Glomerular endothelial cell (primary cell): ENCODE data around the gene METAP1. TPM values are rescaled to one million over a fixed set of nuclear protein-coding genes. Genes with fewer than 3 reads are reported as not detected.
"Not testable (repeated sequence)": the region's sequence is repeated elsewhere in the genome, so short reads cannot be mapped to it uniquely, and the experiment has no call there.

Experiments used
- DNase-seq: peaks from one replicate; pipeline ENCODE4 v3.0.0-alpha.2; 2011; ENCODE audit warnings: low read depth, low spot score; ENCODE audit errors: extremely low read depth
- total RNA-seq: library from RNA; depleted of rRNA; stranded (reverse); fragments of >200 nt; gene quantifications from 2 replicates; pipeline ENCODE4 v1.2.3, GENCODE V29; 2015

The METAP1 gene
- total RNA-seq, result 26.4 and 30.0 TPM in 2 replicates

DNA sequence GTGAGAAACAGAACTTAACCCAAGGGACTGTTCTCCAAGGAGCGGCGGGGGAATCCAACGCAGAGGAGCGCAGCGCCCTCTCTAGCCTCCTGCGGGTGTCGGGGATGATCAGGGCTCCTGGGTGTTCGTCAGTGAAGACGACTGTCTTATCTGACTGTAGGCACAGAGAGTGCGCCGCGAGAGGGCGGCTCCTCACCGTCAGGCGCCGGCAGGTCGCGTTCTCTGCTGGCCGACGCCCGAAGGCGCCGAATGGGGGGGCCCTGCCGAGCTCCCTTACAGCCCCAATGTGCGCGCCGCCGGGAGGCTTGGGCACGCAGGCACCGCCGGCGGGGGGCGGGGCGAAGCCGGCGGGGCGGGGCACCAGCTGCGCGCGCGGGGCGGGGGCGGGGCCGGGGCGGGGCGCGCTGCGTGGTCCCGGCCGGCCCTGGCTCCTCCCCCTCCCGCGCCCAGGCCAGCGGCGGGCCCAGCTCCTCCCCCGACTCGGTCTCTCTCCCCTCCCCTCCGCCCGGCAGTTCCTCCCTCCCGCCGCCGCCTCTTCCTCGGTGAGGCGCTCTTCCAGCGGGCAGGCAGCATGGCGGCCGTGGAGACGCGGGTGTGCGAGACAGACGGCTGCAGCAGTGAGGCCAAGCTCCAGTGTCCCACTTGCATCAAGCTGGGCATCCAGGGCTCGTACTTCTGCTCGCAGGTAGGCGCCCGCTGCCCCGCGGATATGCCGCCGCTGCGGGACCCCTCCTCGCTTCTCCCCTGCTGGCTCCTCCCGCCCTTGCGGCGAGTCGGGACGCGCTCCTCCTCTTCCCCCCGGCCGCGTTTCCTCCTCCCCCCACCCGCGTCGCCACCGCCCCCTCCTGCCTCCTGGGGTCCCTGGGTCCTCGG lies at the start of gene METAP1:
TSS of gene METAP1 (plus strand) at position 539 of the 873 bp plus-strand sequence. CDS start at position 572, 33 bp downstream.
- DNase-seq, result no peak

DNA sequence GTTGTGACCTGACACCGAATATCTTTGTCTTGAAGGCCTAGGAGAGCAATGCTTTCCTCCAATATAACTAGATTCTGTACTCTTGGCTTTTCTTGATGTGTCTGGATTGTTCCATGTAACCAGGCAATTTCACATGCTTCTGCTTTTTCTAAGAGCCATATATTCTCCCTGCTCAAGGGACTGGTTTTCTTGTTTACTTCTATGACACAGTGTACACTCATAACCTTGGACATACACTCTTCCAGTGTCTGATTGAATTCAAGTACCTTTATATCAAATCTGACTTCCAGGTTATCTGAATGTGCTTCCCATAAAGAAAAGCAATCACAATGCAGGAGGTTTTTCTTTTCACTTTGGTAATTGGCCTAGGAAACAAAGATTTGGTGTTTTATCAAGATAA lies 49.2 kb upstream of the METAP1 start:
- DNase-seq, result no peak

DNA sequence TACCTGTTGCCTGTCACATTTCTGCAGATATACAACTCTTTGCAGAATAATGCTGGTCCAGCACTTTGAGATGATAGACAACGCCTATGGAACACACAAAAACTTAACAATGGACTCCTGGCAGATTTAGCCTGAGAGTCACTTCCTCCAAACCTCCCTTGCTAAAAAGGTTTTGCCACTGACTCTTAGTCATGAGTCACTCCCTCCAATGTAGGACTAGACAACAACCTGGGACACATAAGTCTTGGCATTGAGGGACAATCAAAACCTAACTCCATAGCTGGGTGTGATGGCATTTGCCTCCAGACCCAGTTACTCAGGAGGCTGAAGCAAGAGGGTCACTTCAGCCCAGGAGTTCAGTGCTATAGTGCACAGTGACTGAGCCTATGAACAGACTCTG lies 44.6 kb upstream of the METAP1 start:
- DNase-seq, result no peak

DNA sequence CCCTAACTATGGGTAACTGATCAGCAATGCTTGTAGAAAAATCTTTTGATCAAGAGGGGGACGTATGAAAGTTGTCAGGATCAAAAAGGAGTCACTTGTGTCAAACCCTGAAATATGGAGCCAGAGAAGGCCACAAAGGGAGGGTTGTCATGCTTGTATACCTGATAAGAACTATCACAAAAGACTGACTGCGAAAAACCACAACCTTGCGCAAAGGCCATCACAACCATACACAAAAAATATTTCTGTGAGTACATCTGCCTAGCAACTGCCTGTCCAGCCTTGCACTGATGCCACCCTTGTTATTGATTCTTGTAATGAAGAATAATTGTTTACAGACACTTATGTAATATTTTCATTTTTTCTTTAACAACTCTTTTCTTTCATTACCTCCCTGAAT lies 43.8 kb upstream of the METAP1 start:
- DNase-seq, result no peak

DNA sequence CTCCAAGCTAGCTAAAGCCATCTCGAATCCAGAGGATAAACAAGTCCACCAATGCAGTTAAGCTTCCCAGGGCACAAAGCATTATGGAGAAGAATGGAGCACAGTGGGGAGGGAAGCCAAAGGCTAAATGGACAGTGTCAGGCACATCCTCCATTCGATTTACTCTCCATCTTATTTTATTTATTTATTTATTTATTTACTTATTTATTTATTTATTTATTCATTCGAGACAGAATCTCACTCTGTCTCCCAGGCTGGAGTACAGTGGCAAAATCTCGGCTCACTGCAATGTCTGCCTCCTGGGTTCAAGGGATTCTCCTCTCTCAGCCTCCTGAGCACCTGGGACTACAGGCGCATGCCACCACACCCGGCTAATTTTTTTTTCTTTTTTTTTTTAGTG lies 40.3 kb upstream of the METAP1 start:
- DNase-seq, result no peak

DNA sequence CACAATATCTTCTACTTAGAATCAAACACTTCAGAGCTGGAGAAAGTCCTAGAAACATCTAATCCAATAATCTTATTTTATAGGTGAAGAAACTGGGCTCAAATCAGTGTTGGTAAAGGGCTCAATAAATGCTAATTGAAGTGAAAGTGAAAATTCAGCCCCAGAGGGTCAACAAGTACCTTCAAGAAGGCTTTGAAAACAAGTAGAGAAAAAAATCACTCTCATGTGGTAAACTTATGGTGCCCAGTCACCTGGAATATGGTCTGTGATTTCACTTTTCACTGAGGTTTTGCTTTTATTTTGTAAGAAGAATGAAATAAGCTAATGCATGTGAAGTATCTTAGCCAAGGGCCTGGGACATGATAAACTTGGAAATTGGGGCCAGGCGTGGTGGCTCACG lies 37.5 kb upstream of the METAP1 start:
- no peak for DNase-seq

DNA sequence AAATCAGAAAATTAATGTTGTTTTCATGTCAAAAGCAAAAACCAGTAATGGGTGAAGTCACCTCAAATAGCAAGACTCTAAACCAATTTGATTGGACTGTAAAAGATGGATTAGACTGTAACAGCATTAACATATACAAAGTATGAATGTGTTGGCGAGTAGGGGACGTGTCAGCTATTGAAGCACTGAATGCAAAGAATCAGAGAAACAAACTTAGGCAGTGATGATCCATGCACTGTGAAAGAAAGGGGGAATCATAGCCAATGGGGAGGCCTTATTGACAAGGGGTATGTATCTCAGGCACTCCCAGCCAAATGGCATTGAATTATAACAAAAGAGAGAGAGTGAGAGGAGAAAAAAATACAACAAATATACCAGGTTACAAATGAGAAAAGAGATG lies 36.1 kb upstream of the METAP1 start:
- no peak for DNase-seq

DNA sequence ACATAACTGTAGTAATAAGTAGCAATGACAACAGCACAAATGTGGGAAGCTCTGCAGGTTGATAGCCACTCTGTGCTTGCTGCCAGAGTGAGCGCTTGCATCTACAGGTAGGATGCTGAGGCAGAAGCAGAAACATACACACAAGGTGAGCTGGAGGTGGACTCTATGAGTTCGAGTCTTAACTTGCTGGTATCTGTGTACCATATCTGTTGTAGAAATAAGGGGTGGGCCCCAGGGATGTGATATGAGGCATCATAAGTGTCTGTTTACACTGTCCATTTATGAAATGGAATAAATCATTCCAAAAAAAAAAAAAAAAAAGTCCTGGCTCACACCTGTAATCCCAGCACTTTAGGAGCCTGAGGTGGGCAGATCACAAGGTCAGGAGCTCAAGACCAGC lies 33.8 kb upstream of the METAP1 start:
- no peak for DNase-seq

DNA sequence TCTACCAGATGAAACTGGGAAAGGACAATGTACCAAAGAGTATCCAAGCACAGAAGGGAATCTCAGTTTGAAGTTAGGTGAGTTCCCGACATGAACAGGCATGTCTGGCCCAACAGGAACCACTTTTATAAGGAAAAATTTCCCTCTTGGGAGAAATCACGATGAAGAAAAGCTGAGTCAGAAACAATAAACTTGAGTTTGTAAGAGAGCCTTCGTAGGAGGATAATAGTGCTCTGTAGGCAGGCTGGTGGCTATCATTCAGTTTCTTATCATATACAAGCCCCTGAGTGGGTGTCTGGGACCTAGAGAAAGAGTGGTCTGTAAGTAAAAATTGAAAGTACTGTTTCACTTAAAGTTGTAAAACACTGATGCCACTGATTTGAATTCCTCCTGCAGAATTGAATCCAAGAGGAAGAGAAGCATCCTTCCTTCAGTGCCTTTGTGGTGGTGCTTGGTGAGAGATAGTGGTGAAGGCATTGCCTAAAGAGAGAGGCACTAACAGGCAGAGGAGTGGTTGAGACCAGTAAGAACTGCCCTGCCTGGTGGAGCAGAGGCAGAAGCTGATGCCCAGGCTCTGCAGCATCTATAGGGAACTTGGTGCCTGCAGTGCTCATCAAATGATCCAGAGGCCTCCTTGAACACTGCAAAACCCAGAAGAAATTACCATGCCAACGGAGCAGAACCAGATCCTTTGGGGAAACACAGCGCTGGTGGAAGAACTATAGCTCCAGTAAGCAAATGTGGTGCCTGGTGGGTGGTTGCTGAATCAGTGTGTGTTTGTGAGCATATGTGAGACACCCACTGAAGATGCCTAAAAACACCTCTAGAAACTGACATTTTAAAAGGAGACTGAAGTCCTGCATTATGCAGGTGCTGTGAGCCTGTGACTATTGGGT lies 31.7 kb upstream of the METAP1 start:
- no peak for DNase-seq

DNA sequence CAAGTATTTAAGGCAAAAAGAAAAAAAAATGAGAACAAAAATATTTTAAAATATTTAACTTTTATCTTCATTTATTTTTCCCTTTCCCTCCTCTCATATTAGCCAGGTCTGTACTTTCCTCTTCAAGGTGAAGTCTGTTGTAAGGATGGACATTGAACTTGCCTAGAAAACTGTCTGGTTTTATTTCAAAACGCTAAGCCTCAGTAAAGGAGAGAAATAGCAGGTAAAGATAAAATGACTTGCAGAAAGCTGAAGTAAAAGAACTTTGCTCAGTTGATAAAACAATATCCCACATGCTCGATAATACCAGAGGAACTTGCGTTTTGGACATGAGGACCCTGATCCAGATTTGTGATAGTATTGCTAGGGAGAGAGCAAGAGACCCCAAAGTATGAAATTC lies 28.6 kb upstream of the METAP1 start:
- no peak for DNase-seq

DNA sequence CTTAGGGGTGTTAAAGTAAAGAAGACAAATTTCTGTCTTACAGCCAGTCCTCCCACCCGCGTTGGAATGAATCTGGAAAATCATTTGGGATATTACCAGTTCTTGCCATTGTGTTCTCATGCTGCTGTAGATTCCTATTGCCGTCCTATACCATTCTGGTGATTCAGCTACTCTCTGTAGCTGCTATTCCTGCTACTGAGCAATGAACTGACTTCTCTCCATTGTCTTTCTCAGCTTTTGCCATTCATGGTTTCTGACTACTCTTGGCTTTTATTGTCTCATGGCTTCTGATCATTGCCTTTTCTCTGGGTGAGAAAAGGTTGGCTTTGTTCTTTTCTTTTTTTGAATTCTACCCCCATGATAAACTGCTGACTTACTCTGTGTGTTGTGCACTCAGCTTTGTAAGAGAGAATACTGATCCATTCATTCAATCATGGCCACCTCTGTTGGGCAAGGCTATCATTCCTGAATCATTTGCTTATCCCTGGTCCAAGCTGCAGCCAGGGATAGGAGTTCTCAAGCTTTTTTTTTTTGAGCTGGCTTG lies 27.7 kb upstream of the METAP1 start:
- DNase-seq, result no peak

DNA sequence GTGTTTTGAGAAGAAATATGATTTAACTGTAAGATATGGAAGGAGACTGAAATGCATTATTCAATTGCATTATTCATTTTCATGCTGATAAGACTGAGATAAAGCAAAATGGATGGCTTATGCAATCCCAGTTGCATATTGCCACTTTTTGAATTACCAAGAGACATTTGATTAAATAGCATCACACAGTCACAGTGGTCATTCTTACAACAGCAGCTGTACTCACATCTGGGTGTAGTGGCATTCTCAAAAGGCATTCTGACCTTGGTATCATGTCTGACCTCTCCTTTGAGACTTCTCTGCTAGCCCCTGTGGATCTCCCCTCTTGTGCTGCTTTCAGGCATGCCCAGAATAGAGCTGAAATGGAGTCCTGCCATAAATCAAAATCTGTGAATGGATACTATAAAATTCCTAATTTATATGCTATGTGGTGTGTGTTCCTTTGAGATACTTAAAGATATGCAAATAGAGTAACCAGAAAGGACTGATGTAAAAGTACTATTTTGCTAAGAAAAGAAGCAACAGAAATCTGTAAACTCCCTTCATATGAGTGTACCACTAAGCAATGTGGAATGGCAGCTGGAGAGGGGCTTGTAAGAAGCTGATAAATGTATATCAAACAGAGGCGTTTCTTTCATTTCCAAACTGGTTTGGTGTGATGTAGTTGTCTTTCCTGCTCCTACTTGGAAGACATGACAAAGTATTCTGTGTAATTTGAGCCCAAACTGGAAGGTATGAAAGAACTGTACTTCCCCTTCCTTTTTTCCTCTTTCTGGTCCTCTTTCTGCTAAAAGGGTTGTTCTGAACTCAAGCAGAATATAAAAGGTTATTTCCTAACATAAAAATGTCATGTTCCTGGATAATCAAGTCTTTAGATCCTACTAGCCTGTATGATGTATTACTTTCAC lies 25.4 kb upstream of the METAP1 start:
- no peak for DNase-seq

DNA sequence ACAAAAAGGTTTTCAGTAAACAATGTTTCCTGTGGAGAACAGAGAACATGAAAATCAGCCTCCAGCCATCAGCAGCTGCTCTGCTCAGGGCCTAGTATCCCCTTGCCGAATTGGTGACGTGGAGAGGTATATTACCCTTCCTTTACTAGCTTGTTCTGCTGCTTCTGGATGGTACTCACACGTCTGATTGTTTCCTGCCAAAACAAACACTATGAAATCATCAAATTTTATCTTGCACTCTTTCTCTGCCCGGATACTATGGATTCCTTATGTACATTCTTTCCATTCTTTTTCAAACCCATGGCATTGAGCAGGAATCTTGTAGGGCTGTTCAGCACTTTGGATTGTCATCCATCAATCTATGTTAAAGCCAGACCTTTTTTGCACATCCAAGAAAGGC lies 18.8 kb upstream of the METAP1 start:
- no peak for DNase-seq

DNA sequence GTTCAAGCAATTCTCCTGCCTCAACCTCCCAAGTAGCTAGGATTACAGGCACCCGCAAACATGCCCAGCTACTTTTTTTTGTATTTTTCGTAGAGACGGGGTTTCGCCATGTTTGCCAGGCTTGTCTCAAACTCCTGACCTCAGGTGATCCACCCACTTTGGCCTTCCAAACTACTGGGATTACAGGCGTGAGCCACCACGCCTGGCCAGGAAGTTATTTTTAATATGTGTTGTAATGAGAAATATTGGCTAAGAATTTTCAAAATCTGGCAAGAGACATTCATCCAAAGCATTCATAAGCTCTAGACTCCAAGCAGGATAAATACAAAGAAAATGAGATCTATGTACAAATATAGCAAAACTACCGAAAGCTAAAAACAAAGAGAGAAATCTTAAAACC lies 18.0 kb upstream of the METAP1 start:
- no peak for DNase-seq

DNA sequence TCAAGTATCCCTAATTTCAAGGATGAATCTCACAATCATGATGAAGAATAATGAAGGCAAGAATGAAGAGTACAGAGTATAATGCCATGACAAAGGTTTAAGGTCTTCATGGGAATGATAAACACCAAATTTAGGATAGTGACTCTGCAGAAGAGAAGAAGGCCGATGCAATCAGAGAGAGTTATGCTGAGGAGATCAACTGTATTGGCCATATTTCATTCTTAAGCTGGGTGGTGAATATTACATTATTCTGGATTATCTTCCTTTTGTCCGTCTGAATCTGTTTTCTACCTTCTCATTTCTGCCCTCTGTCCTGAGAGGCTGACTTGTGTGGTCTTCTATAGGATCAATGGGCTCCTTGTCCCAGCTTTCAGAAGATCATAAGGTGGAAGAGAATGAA lies 7.8 kb upstream of the METAP1 start:
- no peak for DNase-seq

DNA sequence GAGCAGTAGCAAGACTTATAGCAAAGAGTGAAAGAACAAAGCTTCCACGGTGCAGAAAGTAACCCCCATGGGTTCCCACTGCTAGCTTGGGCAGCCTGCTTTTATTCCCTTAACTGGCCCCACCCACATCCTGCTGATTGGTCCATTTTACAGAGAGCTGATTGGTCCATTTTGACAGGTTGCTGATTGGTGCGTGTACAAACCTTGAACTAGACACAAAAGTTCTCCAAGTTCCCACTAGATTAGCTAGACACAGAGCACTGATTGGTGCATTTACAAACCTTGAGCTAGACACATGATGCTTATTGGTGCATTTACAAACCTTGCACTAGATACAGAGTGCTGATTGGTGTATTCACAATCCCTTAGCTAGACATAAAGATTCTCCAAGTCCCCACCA lies 2.7 kb upstream of the METAP1 start:
- not testable (repeated sequence) for DNase-seq

DNA sequence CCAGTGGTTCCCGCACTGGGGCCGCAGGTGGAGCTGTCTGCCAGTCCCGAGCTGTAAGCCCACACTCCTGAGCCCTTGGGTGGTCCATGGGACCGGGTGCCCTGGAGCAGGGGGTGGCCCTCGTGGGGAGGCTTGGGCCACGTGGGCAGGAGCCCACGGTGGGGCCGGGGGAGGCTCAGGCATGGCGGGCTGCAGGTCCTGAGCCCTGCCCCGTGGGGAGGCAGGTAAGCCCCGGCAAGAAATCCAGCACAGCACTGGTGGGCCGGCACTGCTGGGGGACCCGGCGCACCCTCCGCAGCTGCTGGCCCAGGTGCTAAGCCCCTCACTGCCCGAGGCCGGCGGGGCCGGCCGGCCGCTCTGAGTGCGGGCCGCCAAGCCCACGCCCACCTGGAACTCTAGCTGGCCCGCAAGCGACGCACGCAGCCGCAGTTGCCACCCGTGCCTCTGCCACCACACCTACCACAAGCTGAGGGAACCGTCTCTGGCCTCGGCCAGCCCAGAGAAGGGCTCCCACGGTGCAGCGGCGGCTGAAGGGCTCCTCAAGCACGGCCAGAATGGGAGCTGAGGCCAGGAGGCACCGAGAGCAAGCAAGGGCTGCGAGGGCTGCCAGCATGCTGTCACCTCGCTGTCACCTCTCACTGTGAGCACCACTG lies 2.0 kb upstream of the METAP1 start:
- no peak for DNase-seq

DNA sequence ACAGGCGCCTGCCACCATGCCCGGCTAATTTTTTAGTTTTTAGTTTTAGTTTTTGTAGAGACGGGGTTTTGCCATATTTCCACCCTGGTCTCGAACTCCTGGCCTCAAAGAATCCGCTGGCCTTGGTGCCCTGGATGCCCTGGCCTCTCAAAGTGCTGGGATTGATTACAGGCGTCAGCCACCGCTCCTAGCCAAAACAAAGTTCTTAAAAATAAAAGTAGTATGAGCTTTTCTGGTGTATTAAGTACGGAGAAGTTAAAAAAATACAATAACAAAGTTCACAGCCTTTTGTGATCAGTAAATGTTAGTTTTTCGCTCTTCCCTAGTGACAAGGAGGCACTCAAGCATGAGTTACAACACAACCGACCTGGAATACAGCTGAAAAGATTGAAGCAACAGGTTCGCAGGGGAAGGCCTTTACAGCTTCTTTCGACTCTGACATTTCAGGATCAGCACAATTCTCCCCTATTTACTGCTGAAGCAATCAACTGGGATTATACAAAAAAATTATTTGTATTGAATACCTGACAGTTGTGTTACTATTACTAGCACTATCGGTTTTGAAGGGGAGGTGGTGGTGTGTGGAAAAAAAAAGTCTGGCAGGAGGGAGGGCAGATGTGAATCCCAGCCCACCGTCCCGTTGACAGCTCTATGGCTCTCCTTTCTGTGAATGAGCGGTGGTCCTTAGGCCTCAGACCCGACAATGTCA lies 893 bp upstream of the METAP1 start:
- DNase-seq, result no peak

DNA sequence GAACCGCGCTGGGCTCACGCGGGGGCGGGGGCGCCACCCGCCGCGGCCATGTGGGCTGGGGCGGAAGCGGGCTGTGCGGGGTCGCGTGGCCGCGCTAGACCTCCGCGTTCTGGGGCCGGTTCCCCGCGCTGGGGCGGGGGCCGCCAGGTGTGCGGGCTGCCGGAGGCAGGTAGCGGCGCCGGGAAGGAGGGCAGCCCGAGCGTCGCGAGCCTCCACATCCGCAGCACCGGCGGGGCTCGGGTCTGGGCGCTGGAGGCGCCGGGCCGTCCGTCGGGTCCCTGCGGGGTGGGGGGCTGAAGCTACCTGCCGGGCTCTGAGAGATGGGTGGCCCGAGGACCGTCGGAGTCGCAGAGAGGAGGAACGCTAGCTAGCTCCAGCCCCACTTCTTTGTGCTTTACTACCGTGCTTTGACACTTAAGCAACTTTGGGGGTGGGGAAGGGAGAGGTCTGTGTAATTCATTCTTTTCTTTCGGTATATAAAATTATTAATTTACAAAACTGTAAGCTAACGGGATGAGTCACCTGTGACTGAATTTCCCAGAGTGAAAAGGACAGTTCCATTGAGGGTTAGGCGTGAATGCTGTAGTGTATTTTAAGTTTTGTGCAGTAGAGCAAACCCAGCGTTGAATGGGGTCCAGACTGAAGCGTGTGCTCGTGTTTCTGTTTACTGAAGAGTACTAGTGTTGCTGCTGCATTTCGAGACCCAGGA lies 689 bp downstream of the METAP1 start:
- DNase-seq, result no peak
